ENCODE results near the gene SPTLC1.
"Not testable (repeated sequence)": the region's sequence is repeated elsewhere in the genome, so short reads cannot be mapped to it uniquely, and the experiment has no call there.

SPTLC1 gene

DNA sequence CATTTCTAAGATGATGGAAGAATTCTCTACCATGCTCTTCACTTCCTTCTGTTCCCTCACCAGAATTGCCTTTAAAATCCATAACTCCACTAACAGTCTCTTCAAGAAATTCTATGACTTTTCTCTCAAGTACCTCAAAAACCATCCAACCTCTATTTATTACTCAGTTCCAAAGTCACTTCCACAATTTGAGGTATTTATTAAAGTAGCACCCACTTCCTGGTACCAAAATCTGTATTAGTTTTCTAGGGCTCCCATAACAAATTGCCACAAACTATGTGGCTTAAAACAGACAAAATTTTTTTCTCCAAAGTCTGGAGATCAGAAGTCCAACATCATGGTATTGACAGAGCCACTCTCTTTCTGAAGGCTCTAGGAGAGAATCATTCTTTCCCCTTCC is 4.9 kb upstream of the SPTLC1 start:
- Histone ChIP-seq H3K4me2 (ENCODE audit: low read length) (no peak overlapping the region), H3K36me3 (replicated peaks; ENCODE audit: low read depth, low read length) (no peaks in the 10 kb centered on the region), H3K4me1 (ENCODE audit: low read length) (peaks cover 5% of the 10 kb centered on the region; the same call in 1 of the 2 replicates), H2AFZ (ENCODE audit: low read depth, low read length) (no peak overlapping the region), H3K4me3 (ENCODE audit: low read length) (no peak overlapping the region), H3K9me3 (ENCODE audit: insufficient read depth, low read length) (no peaks in the 10 kb centered on the region), H3K9ac (ENCODE audit: low read length) (no peak overlapping the region), H3K79me2 (ENCODE audit: low read length) (peaks cover under 1% of the 10 kb centered on the region; the same call in 1 of the 2 replicates), H3K27ac (ENCODE audit: low read length) (no peak overlapping the region), H3K27me3 (ENCODE audit: low read depth, low read length) (no peaks in the 10 kb centered on the region), H4K20me1 (ENCODE audit: insufficient read depth, low read length) (no peaks in the 10 kb centered on the region)
- no peak for TF ChIP-seq EZH2phosphoT487 (IDR thresholded peaks at IDR 0.05; ENCODE audit: low read depth)
- TF ChIP-seq, protein P1, sequence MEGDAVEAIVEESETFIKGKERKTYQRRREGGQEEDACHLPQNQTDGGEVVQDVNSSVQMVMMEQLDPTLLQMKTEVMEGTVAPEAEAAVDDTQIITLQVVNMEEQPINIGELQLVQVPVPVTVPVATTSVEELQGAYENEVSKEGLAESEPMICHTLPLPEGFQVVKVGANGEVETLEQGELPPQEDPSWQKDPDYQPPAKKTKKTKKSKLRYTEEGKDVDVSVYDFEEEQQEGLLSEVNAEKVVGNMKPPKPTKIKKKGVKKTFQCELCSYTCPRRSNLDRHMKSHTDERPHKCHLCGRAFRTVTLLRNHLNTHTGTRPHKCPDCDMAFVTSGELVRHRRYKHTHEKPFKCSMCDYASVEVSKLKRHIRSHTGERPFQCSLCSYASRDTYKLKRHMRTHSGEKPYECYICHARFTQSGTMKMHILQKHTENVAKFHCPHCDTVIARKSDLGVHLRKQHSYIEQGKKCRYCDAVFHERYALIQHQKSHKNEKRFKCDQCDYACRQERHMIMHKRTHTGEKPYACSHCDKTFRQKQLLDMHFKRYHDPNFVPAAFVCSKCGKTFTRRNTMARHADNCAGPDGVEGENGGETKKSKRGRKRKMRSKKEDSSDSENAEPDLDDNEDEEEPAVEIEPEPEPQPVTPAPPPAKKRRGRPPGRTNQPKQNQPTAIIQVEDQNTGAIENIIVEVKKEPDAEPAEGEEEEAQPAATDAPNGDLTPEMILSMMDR (IDR thresholded peaks at IDR 0.05; ENCODE audit: low read depth, low read length) = no peak

DNA sequence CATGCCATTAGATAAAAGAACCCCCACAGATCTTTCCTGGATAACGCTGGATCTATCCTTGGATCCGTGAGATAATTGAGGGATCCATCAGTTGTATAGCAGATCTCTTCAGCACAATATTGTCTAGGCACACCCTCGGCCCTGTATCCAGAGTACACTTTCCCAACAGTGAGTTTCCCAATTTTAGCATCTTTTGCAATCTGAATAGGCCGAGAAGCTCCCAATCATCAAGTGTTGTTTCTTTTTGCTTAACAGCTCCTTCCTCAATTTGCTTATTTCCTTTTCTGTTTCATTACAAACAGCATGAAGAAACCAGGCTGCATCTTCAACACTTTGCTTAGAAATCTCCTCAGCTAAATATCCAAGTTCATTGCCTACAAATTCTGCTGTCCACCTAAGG is 4.4 kb upstream of the SPTLC1 start:
- H3K79me2 ChIP-seq (ENCODE audit: low read length) = peaks cover 6% of the 10 kb centered on the region
- H3K27me3 ChIP-seq (ENCODE audit: low read depth, low read length) = no peaks in the 10 kb centered on the region
- H3K4me2 ChIP-seq (ENCODE audit: low read length) = no peak overlapping the region
- H3K9me3 ChIP-seq (ENCODE audit: insufficient read depth, low read length) = no peaks in the 10 kb centered on the region
- no peaks in the 10 kb centered on the region for H3K36me3 ChIP-seq (replicated peaks; ENCODE audit: low read depth, low read length)
- no peak overlapping the region for H3K9ac ChIP-seq (ENCODE audit: low read length)
- no peak overlapping the region for H2AFZ ChIP-seq (ENCODE audit: low read depth, low read length)
- no peak for TF ChIP-seq EZH2phosphoT487 (IDR thresholded peaks at IDR 0.05; ENCODE audit: low read depth)
- TF ChIP-seq, protein P1 (IDR thresholded peaks at IDR 0.05; ENCODE audit: low read depth, low read length) = no peak
- no peak overlapping the region for H3K27ac ChIP-seq (ENCODE audit: low read length)
- peaks cover 5% of the 10 kb centered on the region; the same call in 1 of the 2 replicates for H3K4me1 ChIP-seq (ENCODE audit: low read length)
- no peak overlapping the region for H3K4me3 ChIP-seq (ENCODE audit: low read length)
- H4K20me1 ChIP-seq (ENCODE audit: insufficient read depth, low read length) = no peaks in the 10 kb centered on the region

DNA sequence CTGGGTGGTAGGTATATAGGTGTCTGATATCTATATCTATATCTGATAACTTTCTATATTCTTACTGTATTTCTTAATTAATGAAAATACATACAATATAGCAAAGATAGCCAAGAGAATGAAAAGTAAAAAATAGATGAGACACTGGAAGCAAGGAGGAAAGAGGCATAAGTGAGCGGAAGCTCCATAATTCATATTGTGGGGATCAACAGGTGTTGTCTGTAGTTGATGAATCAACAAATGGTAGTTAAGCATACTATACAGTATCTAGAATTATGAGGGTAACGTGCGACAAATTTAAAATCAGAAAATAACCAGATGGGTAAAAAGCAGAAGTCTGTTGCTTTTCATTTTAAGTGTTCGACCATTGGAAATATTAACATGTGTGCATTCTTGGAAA is 7.1 kb downstream of the SPTLC1 start:
- H3K27me3 ChIP-seq (ENCODE audit: low read depth, low read length) = no peaks in the 10 kb centered on the region

DNA sequence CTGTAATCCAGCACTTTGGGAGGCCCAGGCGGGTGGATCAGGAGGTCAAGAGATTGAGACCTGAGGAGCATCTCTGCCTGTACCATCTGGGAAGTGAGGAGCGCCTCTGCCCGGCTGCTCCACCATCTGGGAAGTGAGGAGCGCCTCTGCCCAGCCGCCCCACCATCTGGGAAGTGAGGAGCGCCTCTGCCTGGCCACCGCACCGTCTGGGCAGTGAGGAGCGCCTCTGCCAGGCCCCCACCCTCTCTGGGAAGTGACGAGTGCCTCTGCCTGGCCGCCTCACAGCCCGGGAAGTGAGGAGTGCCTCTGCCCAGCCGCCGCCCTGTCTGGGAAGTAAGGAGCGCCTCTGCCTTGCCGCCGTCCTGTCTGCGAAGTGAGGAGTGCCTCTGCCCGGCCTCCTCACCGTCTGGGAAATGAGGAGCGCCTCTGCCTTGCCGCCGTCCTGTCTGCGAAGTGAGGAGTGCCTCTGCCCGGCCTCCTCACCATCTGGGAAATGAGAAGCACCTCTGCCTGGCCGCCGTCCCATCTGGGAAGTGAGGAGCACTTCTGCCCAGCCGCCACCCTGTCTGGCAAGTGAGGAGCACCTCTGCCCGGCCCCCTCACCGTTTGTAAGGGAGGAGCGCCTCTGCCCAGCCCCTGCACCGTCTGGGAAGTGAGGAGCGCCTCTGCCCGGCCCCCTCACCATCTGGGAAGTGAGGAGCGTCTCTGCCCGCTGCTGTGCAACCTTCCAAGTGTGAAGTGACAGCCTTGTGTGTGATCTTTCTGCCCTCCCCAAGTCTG is 9.6 kb downstream of the SPTLC1 start:
- not testable (repeated sequence) for H3K36me3 ChIP-seq (replicated peaks; ENCODE audit: low read depth, low read length); H4K20me1 ChIP-seq (ENCODE audit: insufficient read depth, low read length); H3K27ac ChIP-seq (ENCODE audit: low read length); H3K79me2 ChIP-seq (ENCODE audit: low read length); H2AFZ ChIP-seq (ENCODE audit: low read depth, low read length); H3K4me3 ChIP-seq (ENCODE audit: low read length); H3K4me2 ChIP-seq (ENCODE audit: low read length); H3K27me3 ChIP-seq (ENCODE audit: low read depth, low read length); H3K9ac ChIP-seq (ENCODE audit: low read length); H3K4me1 ChIP-seq (ENCODE audit: low read length); H3K9me3 ChIP-seq (ENCODE audit: insufficient read depth, low read length)

More for the DNA sequence above, 7.1 kb downstream of the SPTLC1 start:
- Histone ChIP-seq H3K9me3 (ENCODE audit: insufficient read depth, low read length) (no peaks in the 10 kb centered on the region), H3K4me3 (ENCODE audit: low read length) (no peak overlapping the region), H2AFZ (ENCODE audit: low read depth, low read length) (no peak overlapping the region), H4K20me1 (ENCODE audit: insufficient read depth, low read length) (no peaks in the 10 kb centered on the region), H3K4me1 (ENCODE audit: low read length) (no peaks in the 10 kb centered on the region), H3K9ac (ENCODE audit: low read length) (no peak overlapping the region), H3K4me2 (ENCODE audit: low read length) (no peak overlapping the region), H3K27ac (ENCODE audit: low read length) (no peak overlapping the region), H3K36me3 (replicated peaks; ENCODE audit: low read depth, low read length) (peaks cover 11% of the 10 kb centered on the region), H3K79me2 (ENCODE audit: low read length) (peaks cover 20% of the 10 kb centered on the region)
- TF ChIP-seq, protein P1 (IDR thresholded peaks at IDR 0.05; ENCODE audit: low read depth, low read length) = no peak
- no peak for TF ChIP-seq EZH2phosphoT487 (IDR thresholded peaks at IDR 0.05; ENCODE audit: low read depth)

DNA sequence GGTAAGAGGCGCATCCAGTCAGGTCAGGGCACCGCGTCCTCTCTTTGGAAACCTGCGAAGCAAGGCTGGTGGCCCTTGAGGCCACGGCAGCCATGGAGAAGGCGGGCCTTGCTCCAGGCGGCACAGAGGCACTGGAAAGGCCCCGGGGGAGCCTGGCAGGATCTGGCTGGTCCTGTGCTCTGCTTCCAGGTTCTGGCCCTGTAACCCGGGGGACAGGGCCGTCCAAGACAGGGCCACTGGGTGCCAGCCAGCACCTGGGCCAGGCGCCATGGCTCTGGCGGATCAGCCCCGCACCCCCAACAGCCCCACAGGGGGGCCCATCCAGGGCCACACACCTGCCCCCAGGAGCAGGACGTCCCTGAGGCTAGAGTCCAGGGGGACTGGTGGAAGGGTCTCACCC is 11.6 kb downstream of the SPTLC1 start:
- H4K20me1 ChIP-seq (ENCODE audit: insufficient read depth, low read length); H3K79me2 ChIP-seq (ENCODE audit: low read length); H3K36me3 ChIP-seq (replicated peaks; ENCODE audit: low read depth, low read length): not testable (repeated sequence)

More for the DNA sequence above, 11.6 kb downstream of the SPTLC1 start:
- not testable (repeated sequence) for H3K9me3 ChIP-seq (ENCODE audit: insufficient read depth, low read length); H3K4me2 ChIP-seq (ENCODE audit: low read length); H3K9ac ChIP-seq (ENCODE audit: low read length); H3K4me3 ChIP-seq (ENCODE audit: low read length); H3K27ac ChIP-seq (ENCODE audit: low read length); H3K27me3 ChIP-seq (ENCODE audit: low read depth, low read length); H3K4me1 ChIP-seq (ENCODE audit: low read length); H2AFZ ChIP-seq (ENCODE audit: low read depth, low read length)

All from OCI-LY3 (cell line).